Large intestine (tissue), 3 donors: ENCODE measurements around the gene MAB21L3. TPM values are rescaled to one million over a fixed set of nuclear protein-coding genes. Genes with fewer than 3 reads are reported as not detected.
A peak's percentile ranks its signal among the peaks of the same experiment; 100 is the strongest.

Experiments
- DNase-seq, 2 donors: peaks; one replicate each; pipeline versions ENCODE4 v3.0.0 to v3.0.0-alpha.2; 2013
- H3K27ac ChIP-seq: one replicate; pipeline ENCODE4 v1.5.1; 2013; ENCODE audit warnings: low read length
- H3K27me3 ChIP-seq: 2 replicates; pipeline ENCODE4 v1.6.1; 2013; ENCODE audit warnings: low read length; ENCODE audit not compliant: control insufficient read depth, insufficient read depth
- H3K36me3 ChIP-seq: 2 replicates; pipeline ENCODE4 v1.6.1; 2013; ENCODE audit warnings: low read length; ENCODE audit not compliant: control insufficient read depth, insufficient read depth
- H3K4me1 ChIP-seq: one replicate; pipeline ENCODE4 v1.6.1; 2013; ENCODE audit warnings: low read length; ENCODE audit not compliant: control insufficient read depth, insufficient read depth
- H3K4me3 ChIP-seq: one replicate; pipeline ENCODE4 v1.5.1; 2013; ENCODE audit warnings: low read length
- H3K9me3 ChIP-seq: one replicate; pipeline ENCODE4 v1.6.1; 2013; ENCODE audit warnings: mild to moderate bottlenecking, low read depth, low read length, moderate library complexity; ENCODE audit not compliant: control insufficient read depth
- WGBS: methylation state at CpG from one replicate; pipeline ENCODE4 v1.1.5; 2013; ENCODE audit warnings: low lambda C conversion rate; ENCODE audit not compliant: insufficient coverage; 5-methylcytosine and 5-hydroxymethylcytosine counted together
- polyA plus RNA-seq: library from polyadenylated mRNA; unstranded; fragments of 120-200 nt; gene quantifications from one replicate; pipeline ENCODE4 v1.2.1, GENCODE V29; 2013

The MAB21L3 gene
- polyA plus RNA-seq, 1 donor = 0.55 TPM

- no peak for DNase-seq
- Histone ChIP-seq H3K9me3 (no peaks in the 10 kb centered on the region), H3K27me3 (no peaks in the 10 kb centered on the region), H3K36me3 (no peaks in the 10 kb centered on the region), H3K27ac (no peak overlapping the region), H3K4me1 (peaks cover 25% of the 10 kb centered on the region), H3K4me3 (no peak overlapping the region)
- 89% methylated on average over 3 of the region's 4 CpGs for WGBS
These were observed 3.8 kb upstream of the MAB21L3 start for GRCh38 chr1:116107371-116107770.

- DNase-seq = peak; percentile 45 to 78
- Histone ChIP-seq H3K4me1 (peaks cover 25% of the 10 kb centered on the region), H3K4me3 (no peak overlapping the region), H3K27ac (peak overlapping the region; percentile 82), H3K9me3 (no peaks in the 10 kb centered on the region), H3K27me3 (no peaks in the 10 kb centered on the region), H3K36me3 (no peaks in the 10 kb centered on the region)
- 20% methylated on average over 1 of the region's 11 CpGs for WGBS
These were observed 374 bp downstream of the MAB21L3 start for GRCh38 chr1:116111524-116112021.

DNA sequence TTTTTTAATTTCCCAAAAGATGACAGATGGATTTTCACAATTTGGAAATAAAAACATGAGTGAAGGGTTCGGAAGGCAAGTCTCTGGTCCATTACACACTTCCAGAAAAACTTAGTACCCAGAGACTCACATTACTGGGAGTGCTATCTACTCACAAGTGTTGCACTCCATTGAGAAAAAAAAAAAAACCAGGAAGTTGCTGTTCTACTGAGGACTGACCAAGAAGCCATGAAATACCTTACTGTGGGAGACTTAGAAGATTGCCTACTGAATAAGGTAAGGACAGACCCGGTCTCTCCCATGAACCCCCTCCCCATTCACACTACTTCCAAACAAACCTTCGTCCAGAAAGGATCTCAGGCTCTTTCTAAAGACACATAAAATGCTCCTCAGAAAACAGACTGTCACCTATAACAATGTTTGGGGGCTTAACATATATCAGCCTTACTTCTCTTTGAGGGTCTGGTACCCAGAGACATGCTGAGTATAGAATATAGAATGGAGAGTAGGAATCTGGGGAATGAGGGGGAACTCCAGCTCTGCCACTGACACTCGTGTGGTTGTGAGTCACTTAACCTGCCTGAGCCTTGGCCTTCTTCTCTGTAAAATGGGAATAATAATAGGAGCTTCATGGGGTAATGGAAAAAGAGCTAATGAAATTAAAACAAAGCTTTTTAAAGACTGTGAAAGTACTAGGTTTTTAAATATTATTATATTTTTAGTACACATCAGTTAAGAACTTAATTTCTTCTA, 1.4 kb downstream of the MAB21L3 start:
- DNase-seq = peak in 1 of 2 donors; percentile 13
- Histone ChIP-seq H3K9me3 (no peaks in the 10 kb centered on the region), H3K4me1 (peaks cover 25% of the 10 kb centered on the region), H3K27me3 (no peaks in the 10 kb centered on the region), H3K27ac (peak overlapping the region; percentile 82), H3K36me3 (no peaks in the 10 kb centered on the region), H3K4me3 (no peak overlapping the region)
- WGBS = 60% methylated on average over 1 of the region's 4 CpGs

DNA sequence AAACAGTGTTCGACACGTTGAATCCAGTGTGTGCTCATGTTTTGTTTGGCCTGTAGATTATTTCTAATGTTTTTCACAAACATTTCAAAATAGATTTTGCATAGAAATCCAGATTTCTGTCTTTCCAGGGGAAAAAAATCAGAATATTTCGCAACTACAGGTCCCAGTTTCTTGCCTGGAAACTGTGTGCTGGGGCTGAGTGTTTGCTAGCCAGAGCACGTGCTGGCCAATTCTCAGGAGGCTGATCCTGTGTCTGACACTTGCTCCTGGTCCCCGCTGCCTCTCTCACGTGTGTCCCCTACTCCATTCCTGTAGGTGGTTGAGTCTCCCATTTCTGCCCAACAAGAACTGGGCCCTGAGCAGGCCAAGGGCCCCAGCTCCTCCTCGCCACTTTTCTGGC, 2.4 kb downstream of the MAB21L3 start:
- Histone ChIP-seq H3K4me3 (no peak overlapping the region), H3K27me3 (no peaks in the 10 kb centered on the region), H3K4me1 (peaks cover 25% of the 10 kb centered on the region), H3K36me3 (no peaks in the 10 kb centered on the region), H3K27ac (no peak overlapping the region), H3K9me3 (no peaks in the 10 kb centered on the region)
- 100% methylated on average over 2 of the region's 7 CpGs for WGBS
- DNase-seq = no peak

- H3K9me3 ChIP-seq = no peaks in the 10 kb centered on the region
- H3K27me3 ChIP-seq = no peaks in the 10 kb centered on the region
- no peak for DNase-seq
- H3K4me1 ChIP-seq = peaks cover 18% of the 10 kb centered on the region
- no peaks in the 10 kb centered on the region for H3K36me3 ChIP-seq
- H3K27ac ChIP-seq = no peak overlapping the region
- no peak overlapping the region for H3K4me3 ChIP-seq
- no CpG with 5 or more reads among the region's 4 CpGs for WGBS
These were observed 4.6 kb downstream of the MAB21L3 start for GRCh38 chr1:116115476-116116439.

DNA sequence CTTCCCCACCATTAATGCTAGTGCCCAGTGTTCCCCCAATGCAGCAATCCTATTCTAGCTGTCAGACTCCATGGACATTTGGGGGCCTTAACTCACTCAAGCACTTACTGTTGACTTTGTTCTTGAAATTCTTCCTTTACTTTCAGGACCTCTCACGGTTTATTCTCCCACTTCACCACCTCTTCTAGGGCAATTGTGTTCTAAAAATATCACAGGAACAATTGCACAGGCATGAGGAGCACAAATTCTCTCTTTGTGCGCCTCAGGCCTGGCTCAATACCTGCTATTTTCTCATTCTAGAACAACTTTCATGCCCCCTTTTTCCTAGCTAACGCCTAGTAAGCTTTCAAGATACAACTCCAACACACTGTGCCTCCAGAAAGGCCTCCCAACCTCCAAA, 7.3 kb downstream of the MAB21L3 start:
- no peak for DNase-seq
- WGBS = 100% methylated on average over 2 of the region's 3 CpGs
- no peak overlapping the region for H3K27ac ChIP-seq
- H3K9me3 ChIP-seq = no peaks in the 10 kb centered on the region
- H3K27me3 ChIP-seq = no peaks in the 10 kb centered on the region
- no peaks in the 10 kb centered on the region for H3K36me3 ChIP-seq
- peaks cover 7% of the 10 kb centered on the region for H3K4me1 ChIP-seq
- H3K4me3 ChIP-seq = no peak overlapping the region

GRCh38 chr1:116119876-116120275, 8.7 kb downstream of the MAB21L3 start:
- no peak overlapping the region for H3K4me3 ChIP-seq
- WGBS = no CpG with 5 or more reads among the region's 3 CpGs
- DNase-seq = no peak
- no peaks in the 10 kb centered on the region for H3K27me3 ChIP-seq
- H3K36me3 ChIP-seq = no peaks in the 10 kb centered on the region
- H3K4me1 ChIP-seq = peaks cover 13% of the 10 kb centered on the region
- H3K27ac ChIP-seq = no peak overlapping the region
- H3K9me3 ChIP-seq = no peaks in the 10 kb centered on the region

DNA sequence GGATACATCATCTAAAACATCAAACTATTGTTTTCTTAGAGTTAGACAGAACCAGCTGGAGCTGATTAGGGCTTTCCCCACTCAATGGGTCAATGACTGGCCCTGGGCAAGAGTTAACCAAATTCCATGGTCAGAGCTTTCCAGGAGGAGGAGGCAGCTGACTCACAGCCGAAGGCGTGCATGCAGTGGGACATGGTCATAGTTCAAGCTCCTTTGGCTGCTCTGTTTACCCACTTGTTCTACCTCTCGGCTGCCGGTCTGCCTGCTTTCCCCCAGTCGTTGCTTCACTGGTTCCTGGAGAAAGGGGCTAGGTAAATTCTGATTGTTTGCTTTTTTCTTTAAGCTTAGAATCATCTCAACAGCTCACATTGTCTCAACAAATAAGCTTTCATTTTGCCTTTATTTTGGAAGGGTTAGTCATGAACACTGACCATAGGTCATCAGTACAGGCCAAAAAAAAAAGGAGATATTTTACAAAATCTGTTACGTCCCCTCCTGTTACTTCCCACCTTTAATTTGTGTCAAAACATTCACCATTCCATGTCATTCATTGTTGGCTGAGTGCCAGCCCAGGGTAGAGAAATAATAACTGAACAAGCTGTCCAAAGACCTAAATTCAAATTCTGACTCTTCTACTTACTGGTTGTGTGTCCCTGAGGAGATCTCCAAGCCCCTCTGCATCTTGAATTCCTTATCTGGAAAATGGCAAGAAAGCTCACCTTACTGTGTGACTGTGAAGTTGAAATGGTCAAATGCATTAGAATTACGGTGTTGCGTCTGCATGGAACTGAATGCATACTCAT, 12.0 kb downstream of the MAB21L3 start:
- 36% methylated on average over 3 of the region's 8 CpGs for WGBS
- no peak overlapping the region for H3K4me3 ChIP-seq
- H3K4me1 ChIP-seq = peaks cover 13% of the 10 kb centered on the region
- H3K27me3 ChIP-seq = no peaks in the 10 kb centered on the region
- peak; percentile 62 to 81 for DNase-seq
- H3K9me3 ChIP-seq = no peaks in the 10 kb centered on the region
- H3K27ac ChIP-seq = peak overlapping the region; percentile 26
- H3K36me3 ChIP-seq = no peaks in the 10 kb centered on the region

GRCh38 chr1:116123837-116124533, 12.8 kb downstream of the MAB21L3 start:
- Histone ChIP-seq H3K27me3 (no peaks in the 10 kb centered on the region), H3K4me1 (peaks cover 13% of the 10 kb centered on the region), H3K4me3 (no peak overlapping the region), H3K27ac (no peak overlapping the region), H3K9me3 (no peaks in the 10 kb centered on the region), H3K36me3 (no peaks in the 10 kb centered on the region)
- DNase-seq = no peak
- WGBS = no CpG with 5 or more reads among the region's 14 CpGs
